Endodermal cell (in vitro differentiated cells): ENCODE measurements around the gene SYNGR1. TPM values are rescaled to one million over a fixed set of nuclear protein-coding genes. Genes with fewer than 3 reads are reported as not detected.

Source experiments
- DNase-seq: peaks from one replicate; pipeline ENCODE4 v3.0.0-alpha.2; 2017
- H3K27ac ChIP-seq: 2 replicates; pipeline ENCODE4 v1.5.1; 2013; ENCODE audit warnings: mild to moderate bottlenecking, low read depth, low read length, moderate library complexity
- H3K27me3 ChIP-seq: 2 replicates; pipeline ENCODE4 v1.6.1; 2013; ENCODE audit warnings: mild to moderate bottlenecking, low read length, moderate library complexity; ENCODE audit not compliant: insufficient read depth, control insufficient read depth, poor library complexity, severe bottlenecking
- H3K36me3 ChIP-seq: 2 replicates; pipeline ENCODE4 v1.7.0; 2013; ENCODE audit warnings: mild to moderate bottlenecking, low read length, moderate library complexity; ENCODE audit not compliant: control insufficient read depth, insufficient read depth
- H3K4me1 ChIP-seq: one replicate; pipeline ENCODE4 v1.7.0; 2013; ENCODE audit warnings: low read length; ENCODE audit not compliant: control insufficient read depth, insufficient read depth
- H3K4me3 ChIP-seq: 2 replicates; pipeline ENCODE4 v1.5.1; 2013; ENCODE audit warnings: mild to moderate bottlenecking, low read length, moderate library complexity
- H3K9ac ChIP-seq: 2 replicates; pipeline ENCODE4 v1.6.1; 2013; ENCODE audit warnings: mild to moderate bottlenecking, low read length, moderate library complexity; ENCODE audit not compliant: poor library complexity, severe bottlenecking; ENCODE audit errors: extremely low read depth
- H3K9me3 ChIP-seq: 2 replicates; pipeline ENCODE4 v1.6.1; 2013; ENCODE audit warnings: mild to moderate bottlenecking, low read length, moderate library complexity; ENCODE audit not compliant: control insufficient read depth
- H3K27ac Mint-ChIP-seq: 2 replicates; pipeline ENCODE4 v1.8.0; 2020; ENCODE audit warnings: mixed read lengths
- H3K27me3 Mint-ChIP-seq: 2 replicates; pipeline ENCODE4 v1.8.0; 2021; ENCODE audit warnings: mild to moderate bottlenecking, mixed read lengths; ENCODE audit not compliant: insufficient read depth
- H3K36me3 Mint-ChIP-seq: 2 replicates; pipeline ENCODE4 v1.8.0; 2020; ENCODE audit warnings: low read depth, mixed read lengths
- H3K4me1 Mint-ChIP-seq: 2 replicates; pipeline ENCODE4 v1.8.0; 2020; ENCODE audit warnings: mixed read lengths
- H3K4me3 Mint-ChIP-seq: 2 replicates; pipeline ENCODE4 v1.8.0; 2020; ENCODE audit warnings: mild to moderate bottlenecking, moderate library complexity, mixed read lengths
- H3K9me3 Mint-ChIP-seq: 2 replicates; pipeline ENCODE4 v1.8.0; 2020; ENCODE audit warnings: mild to moderate bottlenecking, mixed read lengths
- CTCF ChIP-seq: fragments of 200-600 bp; sonication (generic); conservative IDR thresholded peaks from 2 replicates; pipeline ENCODE4 v1.5.0; 2021; ENCODE audit warnings: antibody characterized with exemption, mild to moderate bottlenecking
- WGBS, 2 experiments: methylation state at CpG; one replicate each; pipeline versions ENCODE4 v1.1.5 to v1.1.7; 2013; ENCODE audit warnings: missing lambda C conversion rate in 2 of 2, mixed read lengths in 1 of 2; ENCODE audit not compliant: insufficient coverage in 1 of 2, insufficient read length in 1 of 2; 5-methylcytosine and 5-hydroxymethylcytosine counted together
- total RNA-seq, 2 donors: library from RNA; stranded (reverse); fragmentation: NEBNext Ultra II Directional in 1 of 2; extraction: Animal tissue kit (Norgen Biotek cat#: 25700) in 1 of 2; gene quantifications; 2 replicates in 1 of 2; 3 replicates in 1 of 2; pipeline ENCODE4 v1.2.1, GENCODE V29; 2021

SYNGR1 gene
- total RNA-seq, 2 donors from 2014 or later = 19.0 to 36.3 TPM

DNA sequence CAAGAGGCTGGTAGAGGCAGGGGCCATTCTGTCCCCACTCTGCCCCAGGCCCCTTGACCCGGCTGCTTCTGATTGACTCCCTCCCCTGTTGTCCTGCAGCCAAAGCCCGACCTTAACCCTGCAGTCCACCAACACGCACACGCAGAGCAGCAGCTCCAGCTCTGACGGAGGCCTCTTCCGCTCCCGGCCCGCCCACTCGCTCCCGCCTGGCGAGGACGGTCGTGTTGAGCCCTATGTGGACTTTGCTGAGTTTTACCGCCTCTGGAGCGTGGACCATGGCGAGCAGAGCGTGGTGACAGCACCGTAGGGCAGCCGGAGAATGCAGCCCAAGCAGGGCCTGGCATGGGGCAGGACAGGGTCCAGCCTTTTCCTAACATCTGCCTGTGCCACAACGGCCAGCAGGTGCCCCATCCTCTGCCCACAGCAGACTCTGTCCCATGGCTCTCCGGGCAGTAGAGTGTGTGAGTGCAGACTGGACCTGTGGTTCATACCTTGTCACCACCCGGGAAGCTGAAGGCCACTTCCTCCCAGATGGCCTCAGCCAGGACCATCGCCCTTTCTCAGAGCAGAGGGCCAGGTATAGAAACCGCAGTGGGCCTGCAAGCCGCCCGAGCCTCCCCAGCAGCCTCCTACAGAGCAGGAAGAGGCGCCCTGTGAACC lies 80.3 kb downstream of the SYNGR1 start:
- Mint-ChIP-seq H3K27ac (no peak overlapping the region), H3K4me3 (no peak overlapping the region), H3K9me3 (no peaks in the 10 kb centered on the region), H3K4me1 (peaks cover 12% of the 10 kb centered on the region), H3K27me3 (no peaks in the 10 kb centered on the region), H3K36me3 (peaks cover 32% of the 10 kb centered on the region)
- Histone ChIP-seq H3K27ac (no peak overlapping the region), H3K4me1 (no peaks in the 10 kb centered on the region), H3K27me3 (no peaks in the 10 kb centered on the region), H3K9ac (no peak overlapping the region), H3K9me3 (no peaks in the 10 kb centered on the region), H3K36me3 (peaks cover 25% of the 10 kb centered on the region), H3K4me3 (no peak overlapping the region)
- no peak for DNase-seq
- WGBS, 2 experiments = 91 to 93% methylated on average over 20 to 27 of the region's 27 CpGs
- no peak for TF ChIP-seq CTCF

- TF ChIP-seq CTCF = no peak
- no peaks in the 10 kb centered on the region for H3K4me1 ChIP-seq
- no peak overlapping the region for H3K4me3 ChIP-seq
- Mint-ChIP-seq H3K27me3 (no peaks in the 10 kb centered on the region), H3K4me3 (no peak overlapping the region), H3K27ac (no peak overlapping the region), H3K36me3 (peaks cover 32% of the 10 kb centered on the region), H3K4me1 (peaks cover 12% of the 10 kb centered on the region), H3K9me3 (no peaks in the 10 kb centered on the region)
- no peak overlapping the region for H3K9ac ChIP-seq
- H3K9me3 ChIP-seq = no peaks in the 10 kb centered on the region
- peaks cover 25% of the 10 kb centered on the region for H3K36me3 ChIP-seq
- no peak for DNase-seq
- H3K27ac ChIP-seq = no peak overlapping the region
- WGBS, 2 experiments = 91 to 96% methylated on average over 4 to 10 of the region's 10 CpGs
- H3K27me3 ChIP-seq = no peaks in the 10 kb centered on the region
These were observed 80.9 kb downstream of the SYNGR1 start for GRCh38 chr22:39430576-39431150.

GRCh38 chr22:39431216-39431801 lies 81.5 kb downstream of the SYNGR1 start:
- no peaks in the 10 kb centered on the region for H3K27me3 Mint-ChIP-seq
- Histone ChIP-seq H3K9me3 (no peaks in the 10 kb centered on the region), H3K4me3 (no peak overlapping the region), H3K27ac (no peak overlapping the region), H3K27me3 (no peaks in the 10 kb centered on the region), H3K9ac (no peak overlapping the region), H3K4me1 (no peaks in the 10 kb centered on the region), H3K36me3 (peaks cover 24% of the 10 kb centered on the region)
- no peak overlapping the region for H3K4me3 Mint-ChIP-seq
- H3K27ac Mint-ChIP-seq = no peak overlapping the region
- no peak for DNase-seq
- WGBS, 2 experiments = 89 to 95% methylated on average over 4 to 11 of the region's 11 CpGs
- H3K36me3 Mint-ChIP-seq = peaks cover 28% of the 10 kb centered on the region
- TF ChIP-seq CTCF = no peak
- no peaks in the 10 kb centered on the region for H3K9me3 Mint-ChIP-seq
- peaks cover 12% of the 10 kb centered on the region for H3K4me1 Mint-ChIP-seq
